Glomerular visceral epithelial cell (primary cell): ENCODE results near the gene LCE3B.

Experiments used
- DNase-seq: peaks from one replicate; pipeline ENCODE4 v3.0.0-alpha.2; 2016; ENCODE audit errors: extremely low spot score

The LCE3B gene

DNA sequence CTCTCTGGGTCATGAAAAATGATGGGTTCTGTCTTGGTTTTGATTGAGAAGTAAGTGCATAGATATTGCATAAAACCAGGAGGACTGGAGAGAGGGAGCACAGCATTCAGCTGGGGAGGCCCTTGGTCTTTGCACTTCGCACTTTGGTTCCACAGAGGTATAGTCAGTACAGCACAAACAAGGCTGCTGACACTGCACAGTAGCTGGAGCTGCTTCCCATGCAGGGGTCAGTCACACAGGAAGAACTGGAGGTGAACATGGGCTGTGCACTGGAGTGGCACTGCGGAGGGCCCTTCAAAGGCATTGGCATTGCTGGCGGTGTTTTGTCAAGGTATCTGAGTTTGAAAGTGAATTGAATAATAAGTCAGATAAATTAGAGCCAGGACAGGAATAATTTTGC lies 45.0 kb downstream of the LCE3B start:
- no peak for DNase-seq

DNA sequence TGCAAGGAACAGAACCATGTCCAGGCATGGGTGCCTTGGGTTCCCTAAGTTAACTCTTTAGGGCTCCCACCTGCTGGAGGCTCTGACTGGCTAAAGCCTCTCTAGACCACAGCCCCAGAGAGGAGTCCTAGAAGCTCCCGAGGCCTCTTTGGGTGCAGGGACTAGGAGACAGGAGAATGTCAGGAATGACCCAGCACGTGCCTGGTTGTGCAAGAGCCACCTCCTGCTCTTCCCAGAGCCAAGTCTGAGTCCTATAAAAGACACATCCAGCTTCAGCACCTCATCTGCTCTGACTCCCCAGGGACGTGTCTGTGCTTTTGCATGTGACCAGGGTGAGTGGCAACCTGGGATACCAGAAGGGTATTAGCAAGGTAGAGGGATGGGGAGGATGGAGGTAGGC lies 49.5 kb downstream of the LCE3B start, which contains the start of gene LCE2D:
Gene LCE2D, plus strand, starts transcription at position 283 of the 400 bp plus-strand sequence. CDS start 726 bp downstream, outside the sequence.
- no peak for DNase-seq
